Measurements from ENCODE around the gene PTPRCAP. TPM values are rescaled to one million over a fixed set of nuclear protein-coding genes. Genes with fewer than 3 reads are reported as not detected.

The PTPRCAP gene
- polyA plus RNA-seq, 1 donor (not counting 4 experiments of a cell fraction or from before 2014, with no cell fraction given), result not detected

- H3K4me3 ChIP-seq (ENCODE audit: control insufficient read depth in 2 of 3, extremely low read depth in 1 of 3, insufficient read depth in 2 of 3, low read depth in 1 of 3, low read length in 3 of 3), result no peak overlapping the region
- no peaks in the 10 kb centered on the region for H3K4me1 ChIP-seq (ENCODE audit: control insufficient read depth, extremely low read depth, insufficient read depth, low read length)
- no peaks in the 10 kb centered on the region for H3K79me2 ChIP-seq (ENCODE audit: control insufficient read depth, insufficient read depth, low read length)
- H3K4me2 ChIP-seq (ENCODE audit: control insufficient read depth, extremely low read depth, insufficient read depth, low read depth, low read length), result no peak overlapping the region
- TF ChIP-seq EZH2 (IDR thresholded peaks at IDR 0.05; ENCODE audit: low read length), result no peak
- no peak for TF ChIP-seq CTCF (optimal IDR thresholded peaks at IDR 0.05 in 1 of 3, IDR thresholded peaks at IDR 0.05 in 1 of 3, conservative IDR thresholded peaks at IDR 0.05 in 1 of 3; ENCODE audit: extremely low read depth in 1 of 3, insufficient read depth in 2 of 3, low read length in 3 of 3)
- dilution Hi-C loops (cut with MboI; ENCODE audit: extremely low pct_ligation_motif_present, low sequenced_read_pairs), result no loop called here
- DNase-seq (ENCODE audit: low read depth, low spot score), result no peak
- H3K27ac ChIP-seq (ENCODE audit: control insufficient read depth, insufficient read depth, low read length), result no peak overlapping the region
- FAIRE-seq, result no peak
- no peak overlapping the region for H3K9ac ChIP-seq (ENCODE audit: control insufficient read depth, extremely low read depth, insufficient read depth, low read length)
- H2AFZ ChIP-seq (ENCODE audit: control insufficient read depth, low read length), result no peak overlapping the region
- no peaks in the 10 kb centered on the region for H4K20me1 ChIP-seq (ENCODE audit: control insufficient read depth, extremely low read depth, insufficient read depth, low read length)
- no peaks in the 10 kb centered on the region for H3K9me3 ChIP-seq (ENCODE audit: control insufficient read depth, low read depth, low read length)
- H3K27me3 ChIP-seq (ENCODE audit: control insufficient read depth, extremely low read depth, insufficient read depth, low read length), result no peaks in the 10 kb centered on the region
- no peaks in the 10 kb centered on the region for H3K9me1 ChIP-seq (ENCODE audit: control insufficient read depth, extremely low read depth, insufficient read depth, low read length)
- no peaks in the 10 kb centered on the region for H3K36me3 ChIP-seq (ENCODE audit: control insufficient read depth in 2 of 2, extremely low read depth in 1 of 2, insufficient read depth in 2 of 2, low read length in 2 of 2)
Observed at GRCh38 chr11:67453816-67454732, 16.6 kb upstream of the PTPRCAP start.

GRCh38 chr11:67452141-67452952 is 14.9 kb upstream of the PTPRCAP start, which contains the start of gene GPR152:
Gene GPR152 (minus strand): TSS chr11:67452729. CDS start chr11:67452724, 5 bp downstream.
- H3K4me3 ChIP-seq (ENCODE audit: control insufficient read depth in 2 of 3, extremely low read depth in 1 of 3, insufficient read depth in 2 of 3, low read depth in 1 of 3, low read length in 3 of 3), result no peak within 1 kb of the TSS
- H3K27ac ChIP-seq (ENCODE audit: control insufficient read depth, insufficient read depth, low read length), result no peak within 1 kb of the TSS
- H3K79me2 ChIP-seq (ENCODE audit: control insufficient read depth, insufficient read depth, low read length), result no peaks in the 10 kb centered on the region
- H3K36me3 ChIP-seq (ENCODE audit: control insufficient read depth in 2 of 2, extremely low read depth in 1 of 2, insufficient read depth in 2 of 2, low read length in 2 of 2), result no peaks in the 10 kb centered on the region
- H3K9me3 ChIP-seq (ENCODE audit: control insufficient read depth, low read depth, low read length), result no peaks in the 10 kb centered on the region
- no peak for TF ChIP-seq EZH2 (IDR thresholded peaks at IDR 0.05; ENCODE audit: low read length)
- TF ChIP-seq CTCF (optimal IDR thresholded peaks at IDR 0.05 in 1 of 3, IDR thresholded peaks at IDR 0.05 in 1 of 3, conservative IDR thresholded peaks at IDR 0.05 in 1 of 3; ENCODE audit: extremely low read depth in 1 of 3, insufficient read depth in 2 of 3, low read length in 3 of 3), result no peak
- H3K4me1 ChIP-seq (ENCODE audit: control insufficient read depth, extremely low read depth, insufficient read depth, low read length), result no peaks in the 10 kb centered on the region
- FAIRE-seq (no peak), DNase-seq (ENCODE audit: low read depth, low spot score) (no peak)
- H3K9me1 ChIP-seq (ENCODE audit: control insufficient read depth, extremely low read depth, insufficient read depth, low read length), result no peaks in the 10 kb centered on the region
- no peak within 1 kb of the TSS for H2AFZ ChIP-seq (ENCODE audit: control insufficient read depth, low read length)
- H3K27me3 ChIP-seq (ENCODE audit: control insufficient read depth, extremely low read depth, insufficient read depth, low read length), result no peaks in the 10 kb centered on the region
- H4K20me1 ChIP-seq (ENCODE audit: control insufficient read depth, extremely low read depth, insufficient read depth, low read length), result no peaks in the 10 kb centered on the region
- H3K4me2 ChIP-seq (ENCODE audit: control insufficient read depth, extremely low read depth, insufficient read depth, low read depth, low read length), result no peak within 1 kb of the TSS
- dilution Hi-C loops (cut with MboI; ENCODE audit: extremely low pct_ligation_motif_present, low sequenced_read_pairs), result no loop called here
- no peak within 1 kb of the TSS for H3K9ac ChIP-seq (ENCODE audit: control insufficient read depth, extremely low read depth, insufficient read depth, low read length)

All from keratinocyte (primary cell).